DMS 273 (cell line): ENCODE measurements around the gene EOMES.
A peak's percentile ranks its signal among the peaks of the same experiment; 100 is the strongest.

Experiments used
- DNase-seq: peaks from one replicate; lab custom pipeline; 2025; ENCODE audit not compliant: unreplicated experiment; lab: John Stamatoyannopoulos, UW

Gene EOMES

GRCh38 chr3:27681249-27681748 is 40.8 kb downstream of the EOMES start:
- peak; percentile 66 for DNase-seq

- DNase-seq = no peak
Measured at GRCh38 chr3:27680517-27681246, 41.4 kb downstream of the EOMES start.

GRCh38 chr3:27679691-27680090 is 42.4 kb downstream of the EOMES start:
- DNase-seq = no peak

GRCh38 chr3:27678234-27678633 is 43.9 kb downstream of the EOMES start:
- no peak for DNase-seq

- DNase-seq = no peak
Measured at GRCh38 chr3:27677565-27677964, 44.6 kb downstream of the EOMES start.

GRCh38 chr3:27675287-27675686 is 46.8 kb downstream of the EOMES start:
- DNase-seq = peak; percentile 40

- DNase-seq = no peak
Measured at GRCh38 chr3:27673701-27674100, 48.4 kb downstream of the EOMES start.

GRCh38 chr3:27671101-27671500 is 51.0 kb downstream of the EOMES start:
- DNase-seq = no peak

GRCh38 chr3:27670619-27671018 is 51.5 kb downstream of the EOMES start:
- DNase-seq = no peak

GRCh38 chr3:27669591-27669990 is 52.5 kb downstream of the EOMES start:
- DNase-seq = no peak

GRCh38 chr3:27667751-27668150 is 54.4 kb downstream of the EOMES start:
- DNase-seq = no peak

GRCh38 chr3:27666708-27667107 is 55.4 kb downstream of the EOMES start:
- peak; percentile 90 for DNase-seq

- peak; percentile 15 for DNase-seq
Measured at GRCh38 chr3:27666272-27666671, 55.9 kb downstream of the EOMES start.
